GM23338 (cell line): ENCODE data around the gene HES4. TPM values are rescaled to one million over a fixed set of nuclear protein-coding genes. Genes with fewer than 3 reads are reported as not detected.

Experiments
- ATAC-seq: fragments of 200-7000 bp; cut with Tn5 transposase; 3 replicates; pipeline ENCODE4 v1.9.1; 2020
- DNase-seq: peaks from one replicate; pipeline ENCODE4 v3.0.0-alpha.2; 2015; ENCODE audit warnings: low spot score
- H2AFZ ChIP-seq: fragments of 200-600 bp; sonication (generic); 2 replicates; pipeline ENCODE4 v1.8.0; 2016; ENCODE audit warnings: antibody characterized with exemption, mild to moderate bottlenecking, moderate library complexity
- H3F3A ChIP-seq: fragments of 200-600 bp; sonication (generic); replicated peaks from 2 replicates; pipeline ENCODE4 v1.8.0; 2017; ENCODE audit warnings: antibody characterized with exemption, mixed run types, low read depth
- H3K27ac ChIP-seq: fragments of 200-600 bp; sonication (generic); 2 replicates; pipeline ENCODE4 v1.6.1; 2016; ENCODE audit warnings: low read depth
- H3K27me3 ChIP-seq: fragments of 200-600 bp; sonication (generic); 2 replicates; pipeline ENCODE4 v1.8.0; 2016; ENCODE audit warnings: mild to moderate bottlenecking, mixed run types, moderate library complexity; ENCODE audit not compliant: insufficient read depth
- H3K36me3 ChIP-seq: fragments of 200-600 bp; sonication (generic); 2 replicates; pipeline ENCODE4 v1.8.0; 2016; ENCODE audit warnings: mild to moderate bottlenecking; ENCODE audit not compliant: insufficient read depth
- H3K4me1 ChIP-seq: fragments of 200-600 bp; sonication (generic); 2 replicates; pipeline ENCODE4 v1.8.0; 2016; ENCODE audit warnings: mild to moderate bottlenecking, moderate library complexity; ENCODE audit not compliant: insufficient read depth
- H3K4me2 ChIP-seq: fragments of 200-600 bp; sonication (generic); 2 replicates; pipeline ENCODE4 v1.7.1; 2017; ENCODE audit warnings: mixed run types
- H3K4me3 ChIP-seq: fragments of 200-600 bp; sonication (generic); 2 replicates; pipeline ENCODE4 v1.6.1; 2016; ENCODE audit warnings: mixed run types
- H3K79me2 ChIP-seq: fragments of 200-600 bp; sonication (generic); replicated peaks from 2 replicates; pipeline ENCODE4 v1.8.0; 2017; ENCODE audit warnings: mild to moderate bottlenecking; ENCODE audit not compliant: insufficient read depth
- H3K9me2 ChIP-seq: fragments of 200-600 bp; sonication (generic); 2 replicates; pipeline ENCODE4 v1.8.0; 2017; ENCODE audit not compliant: insufficient read depth
- H4K20me1 ChIP-seq: fragments of 200-600 bp; sonication (generic); replicated peaks from 2 replicates; pipeline ENCODE4 v1.8.0; 2017; ENCODE audit warnings: mild to moderate bottlenecking; ENCODE audit not compliant: insufficient read depth
- H3K27ac Mint-ChIP-seq: 2 replicates; pipeline ENCODE4 v1.8.0; 2020; ENCODE audit warnings: inconsistent platforms, mild to moderate bottlenecking, moderate library complexity, mixed read lengths
- H3K27me3 Mint-ChIP-seq: 3 replicates; pipeline ENCODE4 v1.8.0; 2022; ENCODE audit warnings: low read depth, mild to moderate bottlenecking, moderate library complexity, mixed read lengths, inconsistent platforms; ENCODE audit not compliant: insufficient read depth, poor library complexity
- H3K36me3 Mint-ChIP-seq: 3 replicates; pipeline ENCODE4 v1.8.0; 2021; ENCODE audit warnings: low read depth, mild to moderate bottlenecking, inconsistent platforms, moderate library complexity, mixed read lengths
- H3K4me1 Mint-ChIP-seq: 3 replicates; pipeline ENCODE4 v1.8.0; 2020; ENCODE audit warnings: mild to moderate bottlenecking, inconsistent platforms, mixed read lengths
- H3K4me3 Mint-ChIP-seq: 3 replicates; pipeline ENCODE4 v1.8.0; 2021; ENCODE audit warnings: moderate library complexity, mild to moderate bottlenecking, inconsistent platforms, mixed read lengths
- H3K9me3 Mint-ChIP-seq: 3 replicates; pipeline ENCODE4 v1.8.0; 2020; ENCODE audit warnings: moderate library complexity, mild to moderate bottlenecking, inconsistent platforms, mixed read lengths
- CTCF ChIP-seq, 2 experiments: fragments of 200-600 bp in 1 of 2; sonication (generic) in 1 of 2; conservative IDR thresholded peaks; 2 replicates each; pipeline versions ENCODE4 v1.5.1 to v1.6.1; 2016 to 2017; ENCODE audit warnings: antibody characterized with exemption in 2 of 2, low read depth in 2 of 2, mild to moderate bottlenecking in 2 of 2, moderate library complexity in 1 of 2
- ETS1 ChIP-seq: IDR thresholded peaks from 2 replicates; pipeline ENCODE4 v1.6.1; 2016; ENCODE audit warnings: antibody characterized with exemption
- EZH2phosphoT487 ChIP-seq: fragments of 200-600 bp; sonication (generic); IDR thresholded peaks from one replicate; pipeline ENCODE4 v1.8.1; 2018; ENCODE audit warnings: antibody characterized with exemption; ENCODE audit not compliant: unreplicated experiment
- JUNB ChIP-seq: IDR thresholded peaks from one replicate; pipeline ENCODE4 v1.6.1; 2016; ENCODE audit warnings: antibody characterized with exemption; ENCODE audit not compliant: unreplicated experiment
- POLR2AphosphoS5 ChIP-seq: IDR thresholded peaks from 2 replicates; pipeline ENCODE4 v1.6.1; 2016; ENCODE audit warnings: antibody characterized with exemption, low read depth
- STAT1 ChIP-seq: IDR thresholded peaks from one replicate; pipeline ENCODE4 v1.6.1; 2016; ENCODE audit warnings: antibody characterized with exemption; ENCODE audit not compliant: unreplicated experiment
- ZNF331 ChIP-seq: fragments of 250-450 bp; sonication (Bioruptor Pico); IDR thresholded peaks from 2 replicates; pipeline ENCODE4 v1.5.0; 2020; ENCODE audit warnings: low read depth, mild to moderate bottlenecking, moderate library complexity
- polyA plus RNA-seq: library from polyadenylated mRNA; unstranded; fragments of >200 nt; fragmentation: Nextera tagmentation; extraction: Ambion mirVana; gene quantifications from 2 replicates; pipeline ENCODE4 v1.2.1, GENCODE V29; 2016
- total RNA-seq: library from RNA; depleted of rRNA; stranded (reverse); fragments of >200 nt; shearing (Covaris generic); gene quantifications from 2 replicates; pipeline ENCODE4 v1.2.3, GENCODE V29; 2014

HES4 gene
- total and polyA plus RNA-seq, 2 experiments from 2014 or later, result 2.3 to 6.7 TPM

- Histone ChIP-seq H3K4me3 (no peak overlapping the region), H3K27me3 (peaks cover 57% of the 10 kb centered on the region), H3K27ac (no peak overlapping the region), H3K36me3 (no peaks in the 10 kb centered on the region; the same call in 1 of the 2 replicates), H3K9me2 (no peaks in the 10 kb centered on the region), H3F3A (no peaks in the 10 kb centered on the region), H2AFZ (no peak overlapping the region), H3K4me1 (peaks cover 12% of the 10 kb centered on the region; the same call in 1 of the 2 replicates), H3K79me2 (no peaks in the 10 kb centered on the region), H4K20me1 (peaks cover 32% of the 10 kb centered on the region), H3K4me2 (no peak overlapping the region)
- Mint-ChIP-seq H3K4me3 (peak overlapping the region; percentile 41; the same call in 1 of the 3 replicates), H3K9me3 (no peaks in the 10 kb centered on the region; the same call in 2 of the 3 replicates), H3K36me3 (peaks cover 6% of the 10 kb centered on the region; the same call in 2 of the 3 replicates), H3K27me3 (peaks cover 58% of the 10 kb centered on the region), H3K27ac (no peak overlapping the region), H3K4me1 (peaks cover 11% of the 10 kb centered on the region; the same call in 2 of the 3 replicates)
- TF ChIP-seq POLR2AphosphoS5 (no peak), EZH2phosphoT487 (no peak), STAT1 (no peak), ETS1 (no peak), JUNB (no peak), CTCF (conservative IDR thresholded peaks at IDR 0.05; ENCODE audit: low read depth in 2 of 2) (peak; percentile 12 to 44; a peak in 2 of 4 replicates)
- no peak for DNase-seq
- ATAC-seq, result no peak
These were observed 35.5 kb upstream of the HES4 start for GRCh38 chr1:1035291-1035943.

GRCh38 chr1:1034439-1034781 is 34.5 kb upstream of the HES4 start:
- peak overlapping the region; percentile 91 for H3K4me2 ChIP-seq
- peaks cover 32% of the 10 kb centered on the region for H4K20me1 ChIP-seq
- peak overlapping the region; percentile 66; the same call in 2 of the 3 replicates for H3K4me3 Mint-ChIP-seq
- no peaks in the 10 kb centered on the region; the same call in 2 of the 3 replicates for H3K9me3 Mint-ChIP-seq
- TF ChIP-seq ZNF331 (CRISPR knock-in tag), result no peak
- no peak overlapping the region for H2AFZ ChIP-seq
- H3K36me3 Mint-ChIP-seq, result peaks cover 6% of the 10 kb centered on the region; the same call in 2 of the 3 replicates
- H3K36me3 ChIP-seq, result no peaks in the 10 kb centered on the region; the same call in 1 of the 2 replicates
- peak overlapping the region; percentile 66 for H3K4me3 ChIP-seq
- ATAC-seq (peak; percentile 8), DNase-seq (peak; percentile 56)
- no peak overlapping the region for H3K27ac Mint-ChIP-seq
- H3K27me3 ChIP-seq, result peaks cover 47% of the 10 kb centered on the region
- peaks cover 51% of the 10 kb centered on the region for H3K27me3 Mint-ChIP-seq
- no peak overlapping the region for H3K27ac ChIP-seq
- H3K4me1 Mint-ChIP-seq, result peaks cover 7% of the 10 kb centered on the region; the same call in 2 of the 3 replicates
- no peaks in the 10 kb centered on the region for H3F3A ChIP-seq
- H3K4me1 ChIP-seq, result peaks cover 8% of the 10 kb centered on the region; the same call in 1 of the 2 replicates
- no peaks in the 10 kb centered on the region for H3K79me2 ChIP-seq
- no peaks in the 10 kb centered on the region for H3K9me2 ChIP-seq
